Stomach (tissue), 4 donors: Measurements from ENCODE around the gene LRIT3.

Experiments used
- EP300 ChIP-seq: sonication (generic); formaldehyde crosslinking; IDR thresholded peaks from one replicate; pipeline ENCODE4 v1.6.1; 2017; ENCODE audit warnings: antibody characterized with exemption
- POLR2A ChIP-seq, 4 donors: fragments of 450-650 bp; IDR thresholded peaks; one replicate each; pipeline ENCODE4 v1.6.1; 2016; ENCODE audit warnings: antibody characterized with exemption in 4 of 4, control low read depth in 2 of 4, mild to moderate bottlenecking in 1 of 4, moderate library complexity in 1 of 4
- POLR2AphosphoS5 ChIP-seq, 3 donors: sonication (generic); formaldehyde crosslinking; IDR thresholded peaks; one replicate each; pipeline ENCODE4 v1.6.1; 2016; ENCODE audit warnings: antibody characterized with exemption in 3 of 3
- TF ChIP-seq, protein P1 (sequence below), 7 experiments: fragments of 450-650 bp in 4 of 7; fragments of 200-600 bp in 3 of 7; sonication (generic) in 3 of 7; IDR thresholded peaks; one replicate each; pipeline ENCODE4 v1.5.1; 2016 to 2019; ENCODE audit warnings: antibody characterized with exemption in 7 of 7, control low read depth in 2 of 7, mild to moderate bottlenecking in 1 of 7

DNA sequence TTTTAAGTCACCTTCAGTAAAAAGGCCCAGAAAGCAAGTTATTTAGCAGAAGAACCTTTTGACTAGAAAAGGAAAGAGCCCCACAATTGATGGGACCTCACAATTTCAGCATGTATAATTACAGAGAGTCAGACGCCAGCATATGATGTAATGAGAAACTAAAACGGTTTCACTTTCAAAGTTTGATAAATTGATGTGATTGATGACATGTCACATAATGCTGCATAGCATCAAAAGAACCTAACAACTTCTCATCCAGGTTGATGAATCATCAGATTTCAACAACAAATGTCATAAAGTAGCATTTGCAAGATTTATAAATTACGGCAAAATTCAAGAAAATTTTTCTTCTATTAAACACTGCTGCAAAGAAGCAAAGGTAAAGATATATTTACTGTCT, 36.2 kb upstream of the LRIT3 start:
- TF ChIP-seq, protein P1, sequence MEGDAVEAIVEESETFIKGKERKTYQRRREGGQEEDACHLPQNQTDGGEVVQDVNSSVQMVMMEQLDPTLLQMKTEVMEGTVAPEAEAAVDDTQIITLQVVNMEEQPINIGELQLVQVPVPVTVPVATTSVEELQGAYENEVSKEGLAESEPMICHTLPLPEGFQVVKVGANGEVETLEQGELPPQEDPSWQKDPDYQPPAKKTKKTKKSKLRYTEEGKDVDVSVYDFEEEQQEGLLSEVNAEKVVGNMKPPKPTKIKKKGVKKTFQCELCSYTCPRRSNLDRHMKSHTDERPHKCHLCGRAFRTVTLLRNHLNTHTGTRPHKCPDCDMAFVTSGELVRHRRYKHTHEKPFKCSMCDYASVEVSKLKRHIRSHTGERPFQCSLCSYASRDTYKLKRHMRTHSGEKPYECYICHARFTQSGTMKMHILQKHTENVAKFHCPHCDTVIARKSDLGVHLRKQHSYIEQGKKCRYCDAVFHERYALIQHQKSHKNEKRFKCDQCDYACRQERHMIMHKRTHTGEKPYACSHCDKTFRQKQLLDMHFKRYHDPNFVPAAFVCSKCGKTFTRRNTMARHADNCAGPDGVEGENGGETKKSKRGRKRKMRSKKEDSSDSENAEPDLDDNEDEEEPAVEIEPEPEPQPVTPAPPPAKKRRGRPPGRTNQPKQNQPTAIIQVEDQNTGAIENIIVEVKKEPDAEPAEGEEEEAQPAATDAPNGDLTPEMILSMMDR (IDR thresholded peaks at IDR 0.05) = no peak
- TF ChIP-seq POLR2A (IDR thresholded peaks at IDR 0.05) = no peak
- no peak for TF ChIP-seq POLR2AphosphoS5 (IDR thresholded peaks at IDR 0.05)
- no peak for TF ChIP-seq EP300
